Progenitor cell of endocrine pancreas (in vitro differentiated cells): ENCODE results near the gene FAH. TPM values are rescaled to one million over a fixed set of nuclear protein-coding genes. Genes with fewer than 3 reads are reported as not detected.

Experiments
- DNase-seq: peaks from one replicate; pipeline ENCODE4 v3.0.0; 2021; ENCODE audit warnings: low spot score; ENCODE audit not compliant: unreplicated experiment
- H3K27ac Mint-ChIP-seq: 2 replicates; pipeline ENCODE4 v1.8.0; 2021; ENCODE audit warnings: mild to moderate bottlenecking, moderate library complexity, mixed read lengths
- H3K27me3 Mint-ChIP-seq: 2 replicates; pipeline ENCODE4 v1.8.0; 2021; ENCODE audit warnings: mixed read lengths
- H3K36me3 Mint-ChIP-seq: 2 replicates; pipeline ENCODE4 v1.8.0; 2022; ENCODE audit warnings: mixed read lengths; ENCODE audit not compliant: insufficient read depth
- H3K4me1 Mint-ChIP-seq: 2 replicates; pipeline ENCODE4 v1.8.0; 2021; ENCODE audit warnings: low read depth, mixed read lengths
- H3K4me3 Mint-ChIP-seq: 2 replicates; pipeline ENCODE4 v1.8.0; 2021; ENCODE audit warnings: low read depth, mild to moderate bottlenecking, moderate library complexity, mixed read lengths
- H3K9me3 Mint-ChIP-seq: 2 replicates; pipeline ENCODE4 v1.8.0; 2021; ENCODE audit warnings: low read depth, mixed read lengths
- total RNA-seq: library from RNA; stranded (reverse); gene quantifications from 2 replicates; pipeline ENCODE4 v1.2.1, GENCODE V29; 2021
- TF ChIP-seq, protein P1 (sequence below): fragments of 200-600 bp; sonication (generic); IDR thresholded peaks from one replicate; pipeline ENCODE4 v1.5.0; 2021; ENCODE audit warnings: antibody characterized with exemption, mild to moderate bottlenecking; ENCODE audit not compliant: unreplicated experiment

Gene FAH
- total RNA-seq, 1 donor from 2014 or later = 18.4 TPM

DNA sequence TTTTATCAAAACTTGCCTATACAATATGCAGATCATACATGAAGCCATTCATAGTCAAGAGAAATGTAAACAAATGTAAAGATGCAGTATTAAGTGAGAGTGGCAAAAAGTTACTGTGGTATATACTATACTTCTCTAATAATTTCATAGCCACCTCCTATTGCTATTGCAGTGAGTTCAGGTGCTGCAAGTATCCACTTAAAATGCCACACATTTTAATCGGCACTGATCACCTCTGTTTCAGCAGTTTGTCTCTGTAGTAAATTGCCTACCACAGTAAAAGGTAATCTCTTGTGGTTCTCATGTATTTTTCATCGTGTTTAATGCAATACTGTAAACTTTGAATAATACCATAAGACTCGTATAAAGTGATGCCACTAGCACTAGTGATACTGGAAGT, 20.4 kb upstream of the FAH start:
- DNase-seq = no peak
- TF ChIP-seq, protein P1, sequence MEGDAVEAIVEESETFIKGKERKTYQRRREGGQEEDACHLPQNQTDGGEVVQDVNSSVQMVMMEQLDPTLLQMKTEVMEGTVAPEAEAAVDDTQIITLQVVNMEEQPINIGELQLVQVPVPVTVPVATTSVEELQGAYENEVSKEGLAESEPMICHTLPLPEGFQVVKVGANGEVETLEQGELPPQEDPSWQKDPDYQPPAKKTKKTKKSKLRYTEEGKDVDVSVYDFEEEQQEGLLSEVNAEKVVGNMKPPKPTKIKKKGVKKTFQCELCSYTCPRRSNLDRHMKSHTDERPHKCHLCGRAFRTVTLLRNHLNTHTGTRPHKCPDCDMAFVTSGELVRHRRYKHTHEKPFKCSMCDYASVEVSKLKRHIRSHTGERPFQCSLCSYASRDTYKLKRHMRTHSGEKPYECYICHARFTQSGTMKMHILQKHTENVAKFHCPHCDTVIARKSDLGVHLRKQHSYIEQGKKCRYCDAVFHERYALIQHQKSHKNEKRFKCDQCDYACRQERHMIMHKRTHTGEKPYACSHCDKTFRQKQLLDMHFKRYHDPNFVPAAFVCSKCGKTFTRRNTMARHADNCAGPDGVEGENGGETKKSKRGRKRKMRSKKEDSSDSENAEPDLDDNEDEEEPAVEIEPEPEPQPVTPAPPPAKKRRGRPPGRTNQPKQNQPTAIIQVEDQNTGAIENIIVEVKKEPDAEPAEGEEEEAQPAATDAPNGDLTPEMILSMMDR = no peak
- no peak overlapping the region for H3K27ac Mint-ChIP-seq
- H3K27me3 Mint-ChIP-seq = no peaks in the 10 kb centered on the region
- H3K9me3 Mint-ChIP-seq = no peaks in the 10 kb centered on the region
- H3K36me3 Mint-ChIP-seq = peaks cover 25% of the 10 kb centered on the region
- H3K4me3 Mint-ChIP-seq = no peak overlapping the region
- H3K4me1 Mint-ChIP-seq = no peaks in the 10 kb centered on the region

DNA sequence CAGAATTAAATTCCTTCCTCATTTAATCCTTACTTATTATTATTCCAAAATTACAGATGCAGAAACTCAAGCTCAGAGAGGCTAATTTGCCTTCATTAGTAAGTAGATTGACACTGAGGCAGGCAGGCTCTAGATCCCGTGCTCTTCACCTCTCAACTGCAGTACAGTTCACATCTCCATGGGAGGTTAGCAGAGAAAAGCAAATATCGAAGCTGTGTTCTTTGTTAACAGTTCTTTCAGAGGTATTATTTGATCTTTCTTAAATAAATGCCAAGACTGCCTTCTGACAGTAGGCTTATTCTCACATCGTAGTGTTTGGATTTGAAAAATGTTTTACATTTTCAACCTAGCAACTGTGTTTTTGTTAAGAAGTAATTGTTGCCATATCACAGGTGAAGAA, 15.9 kb upstream of the FAH start:
- no peak overlapping the region for H3K4me3 Mint-ChIP-seq
- H3K27me3 Mint-ChIP-seq = no peaks in the 10 kb centered on the region
- H3K4me1 Mint-ChIP-seq = peaks cover 1% of the 10 kb centered on the region
- no peaks in the 10 kb centered on the region for H3K9me3 Mint-ChIP-seq
- no peak overlapping the region for H3K27ac Mint-ChIP-seq
- TF ChIP-seq, protein P1 = no peak
- no peak for DNase-seq
- H3K36me3 Mint-ChIP-seq = peaks cover 18% of the 10 kb centered on the region

DNA sequence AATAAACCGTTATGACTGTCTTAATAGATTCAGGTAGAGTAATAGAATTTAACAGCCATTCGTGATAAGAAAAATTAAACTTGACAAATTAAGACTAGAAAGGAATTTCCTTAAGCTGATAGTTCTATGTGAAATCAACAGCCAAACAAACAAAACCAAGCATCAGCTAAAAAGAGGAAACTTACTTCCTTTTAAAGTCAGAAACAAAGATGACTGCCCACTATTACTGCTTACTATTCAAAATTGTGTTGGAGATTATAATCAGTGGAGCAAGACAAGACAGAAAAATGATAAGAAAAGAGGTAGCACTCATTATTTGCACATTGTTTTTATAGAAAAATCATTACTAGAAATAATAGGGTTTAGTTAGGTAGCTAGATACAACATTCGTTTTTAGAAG, 13.8 kb upstream of the FAH start:
- Mint-ChIP-seq H3K36me3 (peaks cover 17% of the 10 kb centered on the region), H3K4me3 (no peak overlapping the region), H3K27me3 (no peaks in the 10 kb centered on the region), H3K27ac (no peak overlapping the region), H3K9me3 (no peaks in the 10 kb centered on the region), H3K4me1 (peaks cover 1% of the 10 kb centered on the region)
- TF ChIP-seq, protein P1 = no peak
- DNase-seq = no peak

DNA sequence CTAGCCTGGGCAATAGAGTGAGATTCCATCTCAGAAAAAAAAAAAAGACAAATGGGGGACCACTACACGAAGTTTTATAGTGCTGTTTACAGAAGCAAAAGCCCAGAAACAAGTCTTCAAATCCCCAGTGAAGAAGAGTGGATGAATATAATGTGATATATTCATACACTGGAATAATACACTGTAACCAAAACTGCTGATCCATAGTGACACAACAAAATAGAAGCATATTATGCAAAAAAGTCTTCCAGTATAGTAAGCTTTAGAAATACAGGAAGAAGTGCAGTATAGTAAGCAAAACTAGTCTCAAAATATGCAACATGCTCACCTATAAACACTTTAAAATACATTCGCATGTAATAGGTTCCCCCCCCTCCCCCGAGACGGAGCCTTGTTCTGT, 11.9 kb upstream of the FAH start:
- Mint-ChIP-seq H3K9me3 (no peaks in the 10 kb centered on the region), H3K36me3 (peaks cover 6% of the 10 kb centered on the region), H3K4me1 (peaks cover 1% of the 10 kb centered on the region), H3K4me3 (no peak overlapping the region), H3K27ac (no peak overlapping the region), H3K27me3 (no peaks in the 10 kb centered on the region)
- no peak for DNase-seq
- TF ChIP-seq, protein P1 = no peak

DNA sequence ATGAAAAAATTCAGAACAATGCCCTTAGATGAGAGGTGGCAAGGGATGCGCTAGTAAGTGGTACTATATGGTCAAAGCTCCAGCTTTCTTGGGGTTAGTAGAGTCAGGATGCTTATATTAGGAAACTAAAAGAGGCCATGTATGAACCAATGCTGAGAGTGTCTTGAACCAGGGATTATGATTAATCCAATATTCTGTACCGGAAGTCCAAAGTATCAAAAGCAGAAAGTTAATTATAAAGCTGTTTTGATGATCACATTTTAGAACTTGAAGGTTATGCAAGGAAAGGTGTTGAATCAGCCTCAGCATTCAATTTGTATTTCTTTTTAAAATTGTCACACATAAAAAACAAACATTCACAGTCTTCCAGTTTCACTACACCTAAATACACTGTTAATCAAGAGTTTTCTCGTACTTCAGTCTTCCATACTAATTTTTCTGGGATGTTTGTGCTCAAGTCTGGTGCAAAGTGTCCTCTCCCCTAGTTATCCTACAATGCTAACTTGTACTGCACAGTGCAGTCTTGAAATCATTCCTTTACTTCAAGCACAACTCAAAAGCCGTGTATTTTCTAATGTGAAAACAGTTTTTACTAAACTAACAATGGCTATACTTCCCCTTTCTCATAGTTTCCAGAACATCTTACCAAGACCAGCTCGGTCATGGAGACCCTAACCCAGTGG, 10.7 kb upstream of the FAH start:
- peaks cover 6% of the 10 kb centered on the region for H3K36me3 Mint-ChIP-seq

More for the DNA sequence above, 10.7 kb upstream of the FAH start:
- Mint-ChIP-seq H3K27ac (no peak overlapping the region), H3K4me1 (peaks cover 1% of the 10 kb centered on the region), H3K9me3 (peaks cover 6% of the 10 kb centered on the region), H3K4me3 (no peak overlapping the region), H3K27me3 (no peaks in the 10 kb centered on the region)
- no peak for DNase-seq
- TF ChIP-seq, protein P1 = no peak
